ENCODE measurements around the gene GFPT2. TPM values are rescaled to one million over a fixed set of nuclear protein-coding genes. Genes with fewer than 3 reads are reported as not detected.
A peak's percentile ranks its signal among the peaks of the same experiment; 100 is the strongest.

GFPT2 gene
- polyA plus RNA-seq, 4 donors = 0.54 to 4.5 (median 1.1) TPM

DNA sequence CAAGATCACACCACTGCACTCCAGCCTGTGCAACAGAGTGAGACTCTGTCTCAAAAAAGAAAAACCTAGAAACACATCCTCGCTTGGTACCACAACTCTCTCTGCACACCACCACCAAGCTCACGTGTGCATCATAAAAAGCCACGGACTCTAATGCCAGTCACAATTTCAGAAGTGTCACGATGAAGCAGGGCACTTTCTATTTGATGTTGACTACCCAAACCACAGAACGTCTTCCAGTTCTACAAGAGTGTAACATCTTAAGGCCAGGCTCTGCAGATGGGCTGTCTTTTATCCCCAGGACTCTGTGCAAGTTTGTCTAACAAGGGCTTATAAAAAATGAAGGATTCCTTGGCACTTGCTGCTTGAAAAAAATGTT, 22.9 kb downstream of the GFPT2 start:
- 60 to 77% (median 68%) methylated on average over 5 of the region's 5 CpGs for WGBS, 3 donors
- Histone ChIP-seq H3K9me3 (ENCODE audit: control insufficient read depth in 2 of 2, insufficient read depth in 1 of 2, low read depth in 1 of 2, low read length in 1 of 2) (no peaks in the 10 kb centered on the region), H3K36me3 (ENCODE audit: control insufficient read depth in 3 of 3, insufficient read depth in 2 of 3, low read depth in 1 of 3, low read length in 3 of 3) (peaks cover 0 to 4% (median 0%) of the 10 kb centered on the region in 3 donors), H3K27ac (ENCODE audit: low read depth in 1 of 3, low read length in 2 of 3) (no peak overlapping the region), H3K4me1 (ENCODE audit: control insufficient read depth in 3 of 3, insufficient read depth in 2 of 3, low read depth in 1 of 3, low read length in 2 of 3) (no peaks in the 10 kb centered on the region), H3K4me3 (ENCODE audit: low read depth in 1 of 3, low read length in 3 of 3) (no peak overlapping the region), H3K27me3 (ENCODE audit: control insufficient read depth in 3 of 3, insufficient read depth in 3 of 3, low read length in 3 of 3) (peaks cover 0 to 9% (median 0%) of the 10 kb centered on the region in 3 donors)
- no peak for DNase-seq
- no peak for FAIRE-seq

DNA sequence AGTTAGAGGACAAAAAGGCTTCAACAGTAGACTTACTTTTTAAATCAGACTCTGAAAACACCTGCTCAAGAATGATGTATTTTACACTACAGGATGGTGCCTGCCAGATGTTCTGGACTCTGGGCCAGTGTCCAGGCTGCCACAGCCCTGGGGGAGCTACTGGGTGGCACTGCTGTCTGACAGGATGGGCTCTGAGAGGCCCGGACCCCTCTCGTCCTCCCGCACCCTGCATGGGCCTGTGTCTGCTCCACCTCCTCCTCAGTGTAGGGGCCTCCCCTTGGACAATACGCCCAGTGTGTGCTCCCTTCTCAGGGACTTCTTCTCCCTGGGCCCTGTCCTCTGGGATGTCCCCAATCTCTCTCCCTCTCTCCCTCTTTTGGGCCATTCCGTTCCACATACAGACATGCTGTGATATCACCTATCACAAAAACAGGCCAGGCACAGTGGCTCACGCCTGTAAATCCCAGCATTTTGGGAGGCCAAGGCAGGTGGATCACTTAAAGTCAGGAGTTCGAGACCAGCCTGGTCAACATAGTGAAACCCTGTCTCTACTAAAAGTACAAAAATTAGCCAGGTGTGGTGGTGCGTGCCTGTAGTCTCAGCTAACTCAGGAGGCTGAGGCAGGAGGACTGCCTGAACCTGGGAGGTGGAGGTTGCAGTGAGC, 23.4 kb downstream of the GFPT2 start:
- peaks cover 0 to 9% (median 0%) of the 10 kb centered on the region in 3 donors for H3K27me3 ChIP-seq (ENCODE audit: control insufficient read depth in 3 of 3, insufficient read depth in 3 of 3, low read length in 3 of 3)
- peaks cover 0 to 4% (median 0%) of the 10 kb centered on the region in 3 donors for H3K36me3 ChIP-seq (ENCODE audit: control insufficient read depth in 3 of 3, insufficient read depth in 2 of 3, low read depth in 1 of 3, low read length in 3 of 3)
- DNase-seq (no peak), FAIRE-seq (no peak)
- no peaks in the 10 kb centered on the region for H3K4me1 ChIP-seq (ENCODE audit: control insufficient read depth in 3 of 3, insufficient read depth in 2 of 3, low read depth in 1 of 3, low read length in 2 of 3)
- no peak overlapping the region for H3K27ac ChIP-seq (ENCODE audit: low read depth in 1 of 3, low read length in 2 of 3)
- H3K9me3 ChIP-seq (ENCODE audit: control insufficient read depth in 2 of 2, insufficient read depth in 1 of 2, low read depth in 1 of 2, low read length in 1 of 2) = no peaks in the 10 kb centered on the region
- no peak overlapping the region for H3K4me3 ChIP-seq (ENCODE audit: low read depth in 1 of 3, low read length in 3 of 3)
- 88 to 90% (median 90%) methylated on average over 8 of the region's 8 CpGs for WGBS, 3 donors

DNA sequence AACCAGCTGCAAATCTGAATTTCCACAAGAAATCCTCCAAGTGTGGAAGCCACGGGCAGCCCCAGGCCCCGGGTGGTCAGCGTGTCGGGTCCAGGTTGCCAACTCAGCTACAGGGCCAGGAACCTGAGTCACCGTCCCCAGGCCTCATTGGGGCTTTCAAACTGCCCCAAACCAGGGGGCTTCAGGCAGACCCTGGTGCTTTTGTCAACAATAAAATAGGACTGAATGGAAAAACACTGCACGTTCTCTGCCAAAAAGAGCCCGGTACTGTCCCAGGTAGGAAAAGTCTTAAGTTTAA, 24.0 kb downstream of the GFPT2 start:
- Histone ChIP-seq H3K27me3 (ENCODE audit: control insufficient read depth in 3 of 3, insufficient read depth in 3 of 3, low read length in 3 of 3) (peaks cover 0 to 9% (median 0%) of the 10 kb centered on the region in 3 donors), H3K27ac (ENCODE audit: low read depth in 1 of 3, low read length in 2 of 3) (no peak overlapping the region), H3K4me1 (ENCODE audit: control insufficient read depth in 3 of 3, insufficient read depth in 2 of 3, low read depth in 1 of 3, low read length in 2 of 3) (no peaks in the 10 kb centered on the region), H3K4me3 (ENCODE audit: low read depth in 1 of 3, low read length in 3 of 3) (no peak overlapping the region), H3K36me3 (ENCODE audit: control insufficient read depth in 3 of 3, insufficient read depth in 2 of 3, low read depth in 1 of 3, low read length in 3 of 3) (peaks cover 0 to 3% (median 0%) of the 10 kb centered on the region in 3 donors), H3K9me3 (ENCODE audit: control insufficient read depth in 2 of 2, insufficient read depth in 1 of 2, low read depth in 1 of 2, low read length in 1 of 2) (no peaks in the 10 kb centered on the region)
- FAIRE-seq (no peak), DNase-seq (no peak)
- 88 to 94% (median 94%) methylated on average over 7 of the region's 7 CpGs for WGBS, 3 donors

DNA sequence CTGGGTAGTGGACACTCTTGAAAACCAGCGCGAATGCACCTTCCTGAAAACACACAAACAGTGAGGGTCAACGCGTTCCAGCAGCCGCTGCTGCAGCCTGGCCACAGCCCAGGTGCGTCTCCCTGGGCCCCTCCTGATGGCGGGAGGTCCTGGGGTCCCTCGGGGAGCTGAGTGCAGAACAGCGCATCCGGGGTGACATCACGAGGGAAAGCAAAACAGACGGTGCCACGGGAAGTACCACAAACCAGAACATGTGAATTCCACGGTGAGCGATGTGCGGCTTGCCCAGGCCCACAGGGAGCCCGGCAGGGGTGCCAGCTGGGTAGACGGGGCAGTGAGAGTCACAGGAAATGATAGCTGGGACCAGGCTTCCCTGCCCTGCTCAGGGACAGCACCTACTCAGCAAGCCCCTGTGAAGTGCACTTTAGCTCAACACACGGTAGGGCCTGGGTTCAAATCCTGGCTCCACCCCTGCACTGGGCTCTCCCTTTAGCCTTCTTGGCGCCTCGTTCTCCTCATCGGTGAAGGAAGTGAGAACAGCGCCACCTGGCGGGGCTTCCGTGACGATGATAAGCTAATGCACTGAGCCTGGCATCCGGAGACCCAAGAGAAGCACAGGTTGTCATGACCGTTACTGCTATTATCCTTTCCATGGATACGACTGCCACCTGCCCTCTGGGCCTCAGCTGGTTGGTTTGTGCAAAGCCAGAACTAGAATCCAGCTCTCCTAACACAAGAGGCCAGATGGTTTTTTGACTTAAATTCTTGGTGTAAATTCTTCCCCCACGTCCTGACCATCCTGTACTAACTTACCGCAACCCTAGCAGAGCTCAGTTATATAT, 24.6 kb downstream of the GFPT2 start:
- no peak overlapping the region for H3K27ac ChIP-seq (ENCODE audit: low read depth in 1 of 3, low read length in 2 of 3)
- H3K27me3 ChIP-seq (ENCODE audit: control insufficient read depth in 3 of 3, insufficient read depth in 3 of 3, low read length in 3 of 3) = peaks cover 0 to 9% (median 0%) of the 10 kb centered on the region in 3 donors
- H3K4me3 ChIP-seq (ENCODE audit: low read depth in 1 of 3, low read length in 3 of 3) = no peak overlapping the region
- whole genome bisulfite sequencing, 3 donors = 58 to 66% (median 59%) methylated on average over 31 of the region's 31 CpGs
- no peaks in the 10 kb centered on the region for H3K4me1 ChIP-seq (ENCODE audit: control insufficient read depth in 3 of 3, insufficient read depth in 2 of 3, low read depth in 1 of 3, low read length in 2 of 3)
- DNase-seq (peak; percentile 75 to 81), FAIRE-seq (no peak)
- H3K36me3 ChIP-seq (ENCODE audit: control insufficient read depth in 3 of 3, insufficient read depth in 2 of 3, low read depth in 1 of 3, low read length in 3 of 3) = peaks cover 0 to 2% (median 0%) of the 10 kb centered on the region in 3 donors
- no peaks in the 10 kb centered on the region for H3K9me3 ChIP-seq (ENCODE audit: control insufficient read depth in 2 of 2, insufficient read depth in 1 of 2, low read depth in 1 of 2, low read length in 1 of 2)

DNA sequence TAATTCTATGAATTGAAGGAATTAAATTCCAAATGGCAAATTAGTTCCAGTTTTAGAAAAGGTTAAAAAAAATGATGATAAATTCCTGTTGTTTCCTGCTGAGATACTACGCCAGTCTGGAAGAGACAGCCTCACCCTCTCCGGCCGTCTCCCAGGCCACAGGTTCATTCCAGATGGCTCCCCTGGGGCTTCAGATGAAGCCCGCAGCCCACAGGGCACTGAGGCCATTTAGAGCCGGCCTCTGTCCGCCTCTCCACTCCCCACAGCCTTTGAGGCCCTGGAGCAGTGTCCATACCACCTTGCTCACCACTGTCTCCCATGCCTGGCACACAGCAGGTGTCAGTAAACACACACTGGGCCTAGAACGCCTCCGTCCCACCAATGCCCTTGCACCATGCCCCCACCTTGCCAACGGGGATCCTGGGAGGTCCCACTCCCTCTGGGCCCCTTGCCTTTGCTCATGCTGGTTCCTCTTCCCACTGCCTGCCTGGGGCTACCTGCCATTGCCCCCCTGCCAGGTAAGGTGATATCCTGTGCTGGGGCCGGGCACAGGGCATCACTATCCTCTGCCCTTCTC, 26.1 kb downstream of the GFPT2 start:
- H3K36me3 ChIP-seq (ENCODE audit: control insufficient read depth in 3 of 3, insufficient read depth in 2 of 3, low read depth in 1 of 3, low read length in 3 of 3) = peaks cover 0 to 2% (median 0%) of the 10 kb centered on the region in 3 donors
- DNase-seq (no peak), FAIRE-seq (no peak)
- no peak overlapping the region for H3K27ac ChIP-seq (ENCODE audit: low read depth in 1 of 3, low read length in 2 of 3)
- H3K27me3 ChIP-seq (ENCODE audit: control insufficient read depth in 3 of 3, insufficient read depth in 3 of 3, low read length in 3 of 3) = peaks cover 0 to 9% (median 0%) of the 10 kb centered on the region in 3 donors
- H3K4me3 ChIP-seq (ENCODE audit: low read depth in 1 of 3, low read length in 3 of 3) = no peak overlapping the region
- H3K4me1 ChIP-seq (ENCODE audit: control insufficient read depth in 3 of 3, insufficient read depth in 2 of 3, low read depth in 1 of 3, low read length in 2 of 3) = no peaks in the 10 kb centered on the region
- no peaks in the 10 kb centered on the region for H3K9me3 ChIP-seq (ENCODE audit: control insufficient read depth in 2 of 2, insufficient read depth in 1 of 2, low read depth in 1 of 2, low read length in 1 of 2)
- WGBS, 3 donors = 79 to 86% (median 84%) methylated on average over 10 of the region's 10 CpGs

DNA sequence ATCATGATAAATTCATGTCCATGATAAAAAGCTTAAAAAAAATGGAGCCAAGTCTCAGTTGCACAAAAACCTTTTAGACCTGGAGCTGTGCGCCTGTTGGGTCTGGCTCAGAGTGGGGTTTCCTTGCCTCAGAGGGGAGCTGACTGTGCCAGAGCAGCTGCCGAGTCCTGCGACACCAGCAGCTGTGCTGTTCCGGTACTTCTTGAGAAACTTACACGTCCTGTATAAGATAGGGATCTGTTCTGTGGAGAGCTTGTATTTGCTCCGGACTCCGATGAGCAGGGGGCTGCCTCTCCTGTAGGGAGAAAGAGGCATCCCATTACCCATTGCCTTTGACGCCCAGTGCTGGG, 28.6 kb downstream of the GFPT2 start:
- no peak overlapping the region for H3K4me3 ChIP-seq (ENCODE audit: low read depth in 1 of 3, low read length in 3 of 3)
- H3K9me3 ChIP-seq (ENCODE audit: control insufficient read depth in 2 of 2, insufficient read depth in 1 of 2, low read depth in 1 of 2, low read length in 1 of 2) = no peaks in the 10 kb centered on the region
- H3K4me1 ChIP-seq (ENCODE audit: control insufficient read depth in 3 of 3, insufficient read depth in 2 of 3, low read depth in 1 of 3, low read length in 2 of 3) = no peaks in the 10 kb centered on the region
- H3K27ac ChIP-seq (ENCODE audit: low read depth in 1 of 3, low read length in 2 of 3) = no peak overlapping the region
- H3K36me3 ChIP-seq (ENCODE audit: control insufficient read depth in 3 of 3, insufficient read depth in 2 of 3, low read depth in 1 of 3, low read length in 3 of 3) = peaks cover 0 to 2% (median 0%) of the 10 kb centered on the region in 3 donors
- FAIRE-seq = no peak
- DNase-seq = no peak
- H3K27me3 ChIP-seq (ENCODE audit: control insufficient read depth in 3 of 3, insufficient read depth in 3 of 3, low read length in 3 of 3) = no peaks in the 10 kb centered on the region
- WGBS, 3 donors = 69 to 84% (median 81%) methylated on average over 8 of the region's 8 CpGs

DNA sequence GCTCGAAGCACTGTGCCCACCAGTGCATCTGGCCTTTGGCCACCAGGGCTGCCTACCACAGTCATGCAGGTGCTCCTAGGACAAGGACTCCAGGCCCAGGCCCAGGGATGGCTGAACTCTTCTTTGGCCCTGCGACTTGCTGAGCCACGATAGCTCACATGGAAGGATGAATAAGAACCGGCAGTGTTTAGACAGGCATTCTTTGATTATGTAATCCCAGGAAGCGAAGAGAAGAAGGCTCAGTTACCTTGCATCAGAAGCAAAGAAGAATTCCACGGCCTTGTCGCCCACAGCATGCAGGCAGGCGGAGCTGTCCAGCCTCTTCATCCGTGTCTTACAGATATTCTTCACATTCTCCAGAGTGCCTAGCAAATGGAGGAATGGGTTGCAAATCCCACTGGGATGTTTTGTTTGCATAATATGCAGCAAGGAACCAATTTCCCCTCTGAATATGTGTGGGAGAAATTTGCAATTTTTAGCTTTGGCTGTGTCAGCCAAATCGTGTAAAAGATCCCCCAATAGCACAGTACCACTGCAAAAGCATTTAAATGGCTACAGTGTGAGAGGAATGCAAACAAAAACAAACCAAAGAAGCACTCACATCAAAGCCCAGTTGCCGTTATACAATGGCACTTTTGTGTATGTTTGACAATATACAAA, 29.1 kb downstream of the GFPT2 start:
- WGBS, 3 donors = 57 to 63% (median 59%) methylated on average over 11 of the region's 11 CpGs
- Histone ChIP-seq H3K4me1 (ENCODE audit: control insufficient read depth in 3 of 3, insufficient read depth in 2 of 3, low read depth in 1 of 3, low read length in 2 of 3) (no peaks in the 10 kb centered on the region), H3K27me3 (ENCODE audit: control insufficient read depth in 3 of 3, insufficient read depth in 3 of 3, low read length in 3 of 3) (no peaks in the 10 kb centered on the region), H3K27ac (ENCODE audit: low read depth in 1 of 3, low read length in 2 of 3) (no peak overlapping the region), H3K36me3 (ENCODE audit: control insufficient read depth in 3 of 3, insufficient read depth in 2 of 3, low read depth in 1 of 3, low read length in 3 of 3) (peaks cover 0 to 2% (median 0%) of the 10 kb centered on the region in 3 donors), H3K4me3 (ENCODE audit: low read depth in 1 of 3, low read length in 3 of 3) (no peak overlapping the region), H3K9me3 (ENCODE audit: control insufficient read depth in 2 of 2, insufficient read depth in 1 of 2, low read depth in 1 of 2, low read length in 1 of 2) (no peaks in the 10 kb centered on the region)
- FAIRE-seq (no peak), DNase-seq (no peak)

DNA sequence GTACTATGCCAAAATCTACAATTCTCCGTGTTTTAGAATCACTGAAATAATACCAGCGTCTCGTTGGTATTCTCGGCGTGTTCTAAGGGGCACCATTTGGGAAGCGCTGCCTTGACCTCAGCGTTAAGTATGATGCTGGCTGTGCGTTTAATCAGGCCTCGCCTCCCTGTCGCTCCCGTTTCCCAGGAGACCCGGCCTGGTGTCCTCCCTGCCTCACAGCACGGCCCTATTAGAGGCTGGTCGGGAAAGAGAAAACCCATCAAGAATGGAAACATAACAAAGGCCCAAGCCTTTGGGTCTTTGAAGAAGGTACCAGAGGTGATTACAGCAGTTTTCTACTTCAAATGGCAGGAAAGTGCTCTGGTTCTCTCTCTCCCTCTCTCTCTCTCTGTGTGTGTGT, 30.0 kb downstream of the GFPT2 start:
- Histone ChIP-seq H3K36me3 (ENCODE audit: control insufficient read depth in 3 of 3, insufficient read depth in 2 of 3, low read depth in 1 of 3, low read length in 3 of 3) (peaks cover 0 to 2% (median 0%) of the 10 kb centered on the region in 3 donors), H3K9me3 (ENCODE audit: control insufficient read depth in 2 of 2, insufficient read depth in 1 of 2, low read depth in 1 of 2, low read length in 1 of 2) (no peaks in the 10 kb centered on the region), H3K4me1 (ENCODE audit: control insufficient read depth in 3 of 3, insufficient read depth in 2 of 3, low read depth in 1 of 3, low read length in 2 of 3) (no peaks in the 10 kb centered on the region), H3K27me3 (ENCODE audit: control insufficient read depth in 3 of 3, insufficient read depth in 3 of 3, low read length in 3 of 3) (no peaks in the 10 kb centered on the region), H3K27ac (ENCODE audit: low read depth in 1 of 3, low read length in 2 of 3) (no peak overlapping the region), H3K4me3 (ENCODE audit: low read depth in 1 of 3, low read length in 3 of 3) (no peak overlapping the region)
- DNase-seq = no peak
- 86 to 89% (median 88%) methylated on average over 14 of the region's 14 CpGs for WGBS, 3 donors
- FAIRE-seq = no peak

Measured in small intestine (tissue), 7 donors.